Activated CD8-positive, alpha-beta T cell treated with anti-CD3 and anti-CD28 coated beads, Interleukin-2, amount 10 ng/mL, durations not matched to agents 7 days and 5 days (primary cell): ENCODE measurements around the gene MOB2. TPM values are rescaled to one million over a fixed set of nuclear protein-coding genes. Genes with fewer than 3 reads are reported as not detected.

Experiments
- ATAC-seq: fragments of 150-1000 bp; cut with Tn5 transposase; one replicate; pipeline ENCODE4 v1.10.0; 2021; ENCODE audit warnings: moderate library complexity
- CTCF ChIA-PET: fragments of 350-600 bp; sonication (Branson Sonifier 250); formaldehyde crosslinking; loops from one replicate; lab custom pipeline; 2021; ENCODE audit warnings: antibody characterized with exemption; lab: Charles Lee
- POLR2A ChIA-PET: fragments of 350-600 bp; sonication (Branson Sonifier 250); formaldehyde crosslinking; loops from one replicate; lab custom pipeline; 2021; ENCODE audit warnings: antibody characterized with exemption; lab: Charles Lee
- DNase-seq: peaks from one replicate; pipeline ENCODE4 v3.0.0-alpha.2; 2020
- H3K27ac Mint-ChIP-seq: one replicate; pipeline ENCODE4 v1.8.0; 2021; ENCODE audit warnings: mild to moderate bottlenecking, mixed read lengths
- H3K27me3 Mint-ChIP-seq: one replicate; pipeline ENCODE4 v1.8.0; 2021; ENCODE audit warnings: low read depth, mixed read lengths
- H3K36me3 Mint-ChIP-seq: one replicate; pipeline ENCODE4 v1.8.0; 2021; ENCODE audit warnings: low read depth, mixed read lengths
- H3K4me1 Mint-ChIP-seq: one replicate; pipeline ENCODE4 v1.8.0; 2021; ENCODE audit warnings: low read depth, mixed read lengths
- H3K4me3 Mint-ChIP-seq: one replicate; pipeline ENCODE4 v1.8.0; 2021; ENCODE audit warnings: mild to moderate bottlenecking, mixed read lengths
- H3K9me3 Mint-ChIP-seq: one replicate; pipeline ENCODE4 v1.8.0; 2022; ENCODE audit warnings: mixed read lengths; ENCODE audit not compliant: insufficient read depth
- total RNA-seq, 2 experiments: library from RNA; stranded (reverse); gene quantifications; one replicate each; pipeline ENCODE4 v1.2.3, GENCODE V29; 2021

MOB2 gene
- total RNA-seq, 2 experiments from 2014 or later: 29.3 to 31.6 TPM

- H3K4me1 Mint-ChIP-seq: peaks cover 8% of the 10 kb centered on the region
These were observed 40.2 kb upstream of the MOB2 start for GRCh38 chr11:1526785-1527184.

GRCh38 chr11:1523779-1524178, 37.2 kb upstream of the MOB2 start:
- ATAC-seq: peak; percentile 21
- Mint-ChIP-seq H3K9me3 (no peaks in the 10 kb centered on the region), H3K4me1 (peaks cover 6% of the 10 kb centered on the region), H3K36me3 (no peaks in the 10 kb centered on the region), H3K4me3 (no peak overlapping the region), H3K27me3 (no peaks in the 10 kb centered on the region), H3K27ac (no peak overlapping the region)
- CTCF ChIA-PET: no interaction called here
- POLR2A ChIA-PET: no interaction called here
- DNase-seq: no peak

More at GRCh38 chr11:1526785-1527184, 40.2 kb upstream of the MOB2 start:
- no peaks in the 10 kb centered on the region for H3K9me3 Mint-ChIP-seq
- DNase-seq (no peak), ATAC-seq (no peak)
- ChIA-PET CTCF (interaction anchor here (0.9 to 1.0 kb wide), 2 partner anchors 12 to 68 kb away, joined by 3 read pairs; no protein-coding TSS in a partner anchor), POLR2A (no interaction called here)
- H3K27me3 Mint-ChIP-seq: no peaks in the 10 kb centered on the region
- H3K27ac Mint-ChIP-seq: no peak overlapping the region
- no peak overlapping the region for H3K4me3 Mint-ChIP-seq
- H3K36me3 Mint-ChIP-seq: no peaks in the 10 kb centered on the region

- H3K9me3 Mint-ChIP-seq: no peaks in the 10 kb centered on the region
- H3K27me3 Mint-ChIP-seq: no peaks in the 10 kb centered on the region
- H3K27ac Mint-ChIP-seq: no peak overlapping the region
- ChIA-PET CTCF (no interaction called here), POLR2A (no interaction called here)
- peaks cover 6% of the 10 kb centered on the region for H3K4me1 Mint-ChIP-seq
- no peak for ATAC-seq
- DNase-seq: no peak
- no peaks in the 10 kb centered on the region for H3K36me3 Mint-ChIP-seq
- H3K4me3 Mint-ChIP-seq: no peak overlapping the region
These were observed 36.5 kb upstream of the MOB2 start for GRCh38 chr11:1523077-1523476.

DNA sequence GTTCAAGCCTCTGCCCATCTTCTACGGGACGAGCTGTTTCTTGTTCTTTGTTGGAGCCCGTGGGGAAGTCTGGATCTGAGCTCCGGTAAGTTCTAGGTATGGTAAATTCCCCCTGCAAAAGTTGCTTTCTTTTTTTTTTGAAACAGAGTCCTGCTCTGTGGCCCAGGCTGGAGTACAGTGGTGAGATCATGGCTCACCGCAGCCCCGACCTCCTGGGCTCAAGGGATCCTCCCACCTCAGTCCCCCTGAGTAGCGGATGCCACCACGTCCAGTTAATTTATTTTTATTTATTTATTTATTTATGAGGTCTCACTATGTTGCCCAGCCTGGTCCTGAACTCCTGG, 35.5 kb upstream of the MOB2 start:
- DNase-seq: no peak
- H3K4me3 Mint-ChIP-seq: no peak overlapping the region
- no peak for ATAC-seq
- H3K27ac Mint-ChIP-seq: no peak overlapping the region
- ChIA-PET POLR2A (no interaction called here), CTCF (no interaction called here)
- H3K9me3 Mint-ChIP-seq: no peaks in the 10 kb centered on the region
- H3K36me3 Mint-ChIP-seq: no peaks in the 10 kb centered on the region
- H3K4me1 Mint-ChIP-seq: peaks cover 6% of the 10 kb centered on the region
- no peaks in the 10 kb centered on the region for H3K27me3 Mint-ChIP-seq

DNA sequence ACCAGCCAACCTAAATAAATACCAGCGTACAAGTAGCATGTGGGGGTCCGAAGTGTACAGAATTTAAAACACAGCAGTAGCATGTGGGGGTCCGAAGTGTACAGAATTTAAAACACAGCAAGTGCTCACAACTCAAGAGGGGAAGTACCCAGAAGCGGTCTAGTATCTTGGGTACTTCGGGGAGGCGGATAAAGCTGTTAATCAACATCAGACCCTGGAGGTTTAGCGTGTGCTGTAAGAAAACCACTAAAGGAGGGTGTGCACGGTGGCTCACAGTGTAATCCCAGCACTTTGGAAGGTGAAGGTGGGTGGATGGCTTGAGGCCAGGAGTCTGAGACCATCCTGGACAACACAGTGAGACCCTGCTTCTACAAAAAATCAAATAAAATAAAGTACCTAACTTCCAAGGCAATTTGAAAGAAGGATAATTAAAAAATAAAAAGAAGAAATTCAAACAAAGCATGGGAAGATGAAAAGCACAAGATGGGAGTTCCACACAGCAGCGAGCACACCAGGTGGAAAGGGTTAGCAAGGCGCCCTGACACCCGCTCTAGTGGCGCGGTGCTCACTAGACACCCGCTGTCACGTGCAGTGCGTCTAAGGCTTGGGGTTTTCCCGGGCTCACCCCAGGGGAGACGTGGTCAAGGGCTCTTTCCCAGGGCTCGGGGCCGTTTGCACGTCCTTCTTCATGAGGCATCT, 35.0 kb upstream of the MOB2 start:
- H3K4me3 Mint-ChIP-seq: no peak overlapping the region
- no peak for ATAC-seq
- POLR2A ChIA-PET: no interaction called here
- H3K9me3 Mint-ChIP-seq: no peaks in the 10 kb centered on the region
- H3K27ac Mint-ChIP-seq: no peak overlapping the region
- H3K4me1 Mint-ChIP-seq: peaks cover 6% of the 10 kb centered on the region
- no peaks in the 10 kb centered on the region for H3K27me3 Mint-ChIP-seq
- CTCF ChIA-PET: interaction anchor here (2.4 kb wide), 1 partner anchor 53 kb away, joined by 6 read pairs; no protein-coding TSS in a partner anchor
- H3K36me3 Mint-ChIP-seq: no peaks in the 10 kb centered on the region
- no peak for DNase-seq

DNA sequence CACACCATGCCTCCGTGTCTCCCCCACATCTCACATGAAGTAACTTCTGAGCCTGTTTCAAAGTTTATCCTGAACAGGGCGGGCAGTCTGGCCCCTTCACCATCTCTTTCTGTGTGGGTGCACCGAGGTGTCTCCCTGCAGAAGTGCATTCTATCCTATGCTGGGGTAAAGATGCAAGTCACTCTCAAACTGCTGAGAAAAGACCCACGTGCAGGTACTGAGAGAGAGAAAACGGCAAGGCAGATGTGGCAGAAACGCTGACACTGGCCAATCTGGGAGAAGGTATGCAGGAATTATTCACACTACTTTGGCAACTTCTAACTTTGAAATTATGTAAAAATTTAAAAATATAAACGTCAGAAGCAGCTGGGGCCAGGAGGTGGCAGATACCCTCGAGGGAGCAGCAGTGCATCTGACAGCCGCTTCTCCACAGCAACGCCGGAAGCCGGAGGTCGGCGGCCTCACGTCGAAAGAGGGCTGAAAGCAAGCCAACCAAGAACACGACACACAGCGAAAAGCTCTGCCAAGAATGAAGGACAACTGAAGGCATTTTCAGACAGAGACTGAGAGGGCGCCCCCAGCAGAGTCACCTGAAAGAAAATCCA, 34.2 kb upstream of the MOB2 start:
- no peaks in the 10 kb centered on the region for H3K27me3 Mint-ChIP-seq
- POLR2A ChIA-PET: no interaction called here
- CTCF ChIA-PET: interaction anchor here (2.4 kb wide), 1 partner anchor 54 kb away, joined by 6 read pairs; no protein-coding TSS in a partner anchor
- no peak overlapping the region for H3K4me3 Mint-ChIP-seq
- H3K36me3 Mint-ChIP-seq: no peaks in the 10 kb centered on the region
- no peak for ATAC-seq
- no peak for DNase-seq
- no peak overlapping the region for H3K27ac Mint-ChIP-seq
- H3K9me3 Mint-ChIP-seq: no peaks in the 10 kb centered on the region
- H3K4me1 Mint-ChIP-seq: peaks cover 6% of the 10 kb centered on the region

- ChIA-PET POLR2A (no interaction called here), CTCF (interaction anchor here (2.4 kb wide), 1 partner anchor 55 kb away, joined by 6 read pairs; no protein-coding TSS in a partner anchor)
- Mint-ChIP-seq H3K36me3 (no peaks in the 10 kb centered on the region), H3K4me1 (peaks cover 8% of the 10 kb centered on the region), H3K27ac (no peak overlapping the region), H3K27me3 (no peaks in the 10 kb centered on the region), H3K4me3 (no peak overlapping the region), H3K9me3 (no peaks in the 10 kb centered on the region)
- ATAC-seq (no peak), DNase-seq (no peak)
These were observed 33.7 kb upstream of the MOB2 start for GRCh38 chr11:1520209-1520662.

DNA sequence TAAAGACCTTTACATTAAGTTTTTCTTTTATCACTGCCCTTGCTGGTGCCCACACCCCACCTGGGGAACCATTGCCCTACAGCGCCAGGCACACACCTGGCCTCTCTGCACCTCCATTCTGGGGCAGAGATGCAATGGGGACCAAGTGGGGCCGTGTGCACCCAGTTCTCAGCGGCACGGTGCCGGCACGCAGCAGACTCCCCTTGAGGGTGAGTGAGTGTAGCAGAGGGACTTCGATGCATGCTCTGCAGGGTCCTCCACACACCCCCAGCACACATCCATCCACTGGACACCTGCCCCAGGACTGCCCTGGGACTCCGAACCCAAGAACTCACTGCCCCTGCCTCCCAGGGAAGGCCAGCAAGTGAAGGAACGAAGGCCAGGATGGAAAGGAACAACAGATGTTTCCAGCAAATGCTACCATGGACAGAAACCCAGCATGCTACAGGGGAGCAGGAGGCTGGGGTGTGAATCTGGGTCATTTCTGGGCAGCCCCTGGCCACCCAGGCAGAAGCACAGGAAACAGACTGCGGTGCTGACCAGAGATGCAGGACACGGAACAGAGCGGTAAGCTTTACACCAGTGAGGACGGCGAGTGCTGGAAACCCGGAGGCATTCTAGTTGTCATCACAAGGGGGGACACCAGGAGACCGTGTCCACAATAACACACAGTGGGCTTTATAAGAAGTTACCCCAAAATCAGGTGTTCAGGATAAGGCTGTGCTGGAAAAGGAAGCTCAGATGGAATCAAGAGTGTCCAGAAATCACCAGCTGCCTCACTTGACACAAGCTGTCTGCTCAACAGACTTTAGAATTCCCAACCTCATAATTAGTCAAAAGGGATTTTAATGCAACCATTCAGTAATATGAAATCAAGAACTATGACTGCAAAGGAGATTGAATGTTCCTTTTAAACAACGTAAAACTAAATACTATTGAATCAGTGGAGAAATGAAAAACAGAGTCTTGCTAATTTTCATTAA, 32.7 kb upstream of the MOB2 start:
- H3K36me3 Mint-ChIP-seq: no peaks in the 10 kb centered on the region
- ChIA-PET POLR2A (no interaction called here), CTCF (interaction anchor here (2.4 kb wide), 1 partner anchor 56 kb away, joined by 6 read pairs; no protein-coding TSS in a partner anchor)
- peaks cover 9% of the 10 kb centered on the region for H3K4me1 Mint-ChIP-seq
- no peaks in the 10 kb centered on the region for H3K9me3 Mint-ChIP-seq
- no peak overlapping the region for H3K27ac Mint-ChIP-seq
- no peak for DNase-seq
- H3K4me3 Mint-ChIP-seq: no peak overlapping the region
- ATAC-seq: no peak
- no peaks in the 10 kb centered on the region for H3K27me3 Mint-ChIP-seq

- ChIA-PET CTCF (no interaction called here), POLR2A (no interaction called here)
- no peak overlapping the region for H3K4me3 Mint-ChIP-seq
- DNase-seq (no peak), ATAC-seq (no peak)
- peaks cover 6% of the 10 kb centered on the region for H3K4me1 Mint-ChIP-seq
- H3K9me3 Mint-ChIP-seq: no peaks in the 10 kb centered on the region
- no peak overlapping the region for H3K27ac Mint-ChIP-seq
- no peaks in the 10 kb centered on the region for H3K27me3 Mint-ChIP-seq
- H3K36me3 Mint-ChIP-seq: no peaks in the 10 kb centered on the region
These were observed 31.7 kb upstream of the MOB2 start for GRCh38 chr11:1518301-1518700.

GRCh38 chr11:1517117-1518005, 30.8 kb upstream of the MOB2 start:
- Mint-ChIP-seq H3K27ac (no peak overlapping the region), H3K4me3 (no peak overlapping the region), H3K27me3 (no peaks in the 10 kb centered on the region), H3K36me3 (no peaks in the 10 kb centered on the region), H3K4me1 (peaks cover 8% of the 10 kb centered on the region), H3K9me3 (no peaks in the 10 kb centered on the region)
- ATAC-seq (no peak), DNase-seq (no peak)
- ChIA-PET CTCF (no interaction called here), POLR2A (no interaction called here)
